Prostate gland (tissue), 2 donors: ENCODE data around the gene TLR10.

Experiments
- POLR2A ChIP-seq: fragments of 450-650 bp; IDR thresholded peaks from one replicate; pipeline ENCODE4 v1.6.1; 2016; ENCODE audit warnings: antibody characterized with exemption, mild to moderate bottlenecking
- POLR2AphosphoS5 ChIP-seq: sonication (generic); formaldehyde crosslinking; IDR thresholded peaks from one replicate; pipeline ENCODE4 v1.6.1; 2017; ENCODE audit warnings: antibody characterized with exemption
- TF ChIP-seq, protein P1 (sequence below), 4 experiments: fragments of 200-600 bp in 2 of 4; fragments of 450-650 bp in 2 of 4; sonication (generic) in 2 of 4; IDR thresholded peaks; 1 replicate in 3 of 4; 2 replicates in 1 of 4; pipeline ENCODE4 v1.5.1; 2016 to 2019; ENCODE audit warnings: antibody characterized with exemption in 4 of 4, mild to moderate bottlenecking in 2 of 4, moderate library complexity in 2 of 4

DNA sequence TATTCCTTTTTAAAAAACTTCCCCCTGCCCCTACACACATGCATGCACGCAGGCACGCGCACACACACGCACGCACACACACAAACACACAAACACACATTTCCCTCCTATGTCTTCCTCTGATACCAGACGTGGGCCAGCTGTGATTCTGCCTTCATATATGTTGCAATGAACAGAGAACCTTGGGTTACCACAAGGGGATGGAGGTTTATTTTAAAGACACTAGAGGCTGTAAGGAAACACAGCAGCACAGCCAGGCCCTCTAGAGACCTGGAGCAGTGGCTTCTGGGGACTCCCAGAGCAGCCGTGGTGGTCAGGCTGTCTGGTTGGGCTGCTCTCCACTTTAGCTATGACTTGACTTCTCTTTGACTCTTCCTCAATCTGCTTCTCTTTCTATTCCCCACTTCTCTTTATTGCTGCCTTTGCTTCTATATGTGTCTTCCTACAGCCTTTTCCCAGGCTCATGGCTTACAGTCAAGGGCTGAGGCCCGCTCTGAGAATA, 3.2 kb upstream of the TLR10 start:
- TF ChIP-seq POLR2AphosphoS5 (no peak), POLR2A (no peak)
- TF ChIP-seq, protein P1, sequence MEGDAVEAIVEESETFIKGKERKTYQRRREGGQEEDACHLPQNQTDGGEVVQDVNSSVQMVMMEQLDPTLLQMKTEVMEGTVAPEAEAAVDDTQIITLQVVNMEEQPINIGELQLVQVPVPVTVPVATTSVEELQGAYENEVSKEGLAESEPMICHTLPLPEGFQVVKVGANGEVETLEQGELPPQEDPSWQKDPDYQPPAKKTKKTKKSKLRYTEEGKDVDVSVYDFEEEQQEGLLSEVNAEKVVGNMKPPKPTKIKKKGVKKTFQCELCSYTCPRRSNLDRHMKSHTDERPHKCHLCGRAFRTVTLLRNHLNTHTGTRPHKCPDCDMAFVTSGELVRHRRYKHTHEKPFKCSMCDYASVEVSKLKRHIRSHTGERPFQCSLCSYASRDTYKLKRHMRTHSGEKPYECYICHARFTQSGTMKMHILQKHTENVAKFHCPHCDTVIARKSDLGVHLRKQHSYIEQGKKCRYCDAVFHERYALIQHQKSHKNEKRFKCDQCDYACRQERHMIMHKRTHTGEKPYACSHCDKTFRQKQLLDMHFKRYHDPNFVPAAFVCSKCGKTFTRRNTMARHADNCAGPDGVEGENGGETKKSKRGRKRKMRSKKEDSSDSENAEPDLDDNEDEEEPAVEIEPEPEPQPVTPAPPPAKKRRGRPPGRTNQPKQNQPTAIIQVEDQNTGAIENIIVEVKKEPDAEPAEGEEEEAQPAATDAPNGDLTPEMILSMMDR (IDR thresholded peaks at IDR 0.05) = no peak
